SU-DHL-6 (cell line): ENCODE results near the gene PSMB3.

Experiments
- EZH2phosphoT487 ChIP-seq: fragments of 200-600 bp; sonication (generic), shearing (Covaris generic); conservative IDR thresholded peaks from 2 replicates; pipeline ENCODE4 v1.6.1; 2018; ENCODE audit warnings: mild to moderate bottlenecking, antibody characterized with exemption, low read length, moderate library complexity, mixed read lengths
- TF ChIP-seq, protein P1 (sequence below): fragments of 200-600 bp; sonication (generic); IDR thresholded peaks from one replicate; pipeline ENCODE4 v1.5.1; 2017; ENCODE audit warnings: antibody characterized with exemption, mild to moderate bottlenecking, low read length, moderate library complexity; ENCODE audit not compliant: insufficient read depth, poor library complexity, severe bottlenecking

DNA sequence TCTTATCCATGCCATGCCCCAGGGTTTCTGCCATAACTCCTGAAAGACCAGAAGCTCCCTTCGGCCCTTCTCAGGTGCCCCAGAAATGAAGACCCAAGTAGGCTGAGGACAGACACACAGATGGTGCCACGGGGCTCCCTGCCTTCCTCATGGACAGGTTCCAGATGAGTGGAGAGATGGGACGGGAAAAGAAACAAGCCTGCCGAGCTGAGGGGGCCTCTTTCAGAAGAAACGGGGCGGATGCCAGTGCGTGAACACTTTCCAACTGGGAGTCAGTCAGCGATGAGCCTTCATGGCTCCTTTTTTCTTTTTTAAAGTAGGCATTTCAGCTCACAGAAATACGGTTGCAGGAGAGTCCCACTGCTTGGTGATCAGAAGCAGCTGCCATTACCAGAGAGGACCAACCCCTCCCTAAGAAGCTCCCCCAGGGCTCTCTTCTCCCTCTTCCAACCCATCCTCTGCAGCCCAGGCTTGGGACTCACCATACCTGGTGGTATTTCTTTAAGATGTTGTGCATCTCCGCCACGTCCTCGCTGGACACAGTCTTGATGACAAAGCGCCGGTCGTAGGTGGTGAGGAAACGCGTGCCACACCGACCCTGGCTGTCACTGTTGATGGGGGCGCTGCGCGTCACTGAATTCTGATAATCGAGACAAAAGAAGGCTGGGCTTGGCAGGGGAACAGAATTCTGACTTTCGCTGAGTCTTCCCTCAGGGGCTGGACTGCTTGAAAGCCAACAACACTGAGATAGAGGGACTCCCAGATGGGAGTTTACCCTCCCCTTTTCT, 27.6 kb downstream of the PSMB3 start:
- TF ChIP-seq, protein P1, sequence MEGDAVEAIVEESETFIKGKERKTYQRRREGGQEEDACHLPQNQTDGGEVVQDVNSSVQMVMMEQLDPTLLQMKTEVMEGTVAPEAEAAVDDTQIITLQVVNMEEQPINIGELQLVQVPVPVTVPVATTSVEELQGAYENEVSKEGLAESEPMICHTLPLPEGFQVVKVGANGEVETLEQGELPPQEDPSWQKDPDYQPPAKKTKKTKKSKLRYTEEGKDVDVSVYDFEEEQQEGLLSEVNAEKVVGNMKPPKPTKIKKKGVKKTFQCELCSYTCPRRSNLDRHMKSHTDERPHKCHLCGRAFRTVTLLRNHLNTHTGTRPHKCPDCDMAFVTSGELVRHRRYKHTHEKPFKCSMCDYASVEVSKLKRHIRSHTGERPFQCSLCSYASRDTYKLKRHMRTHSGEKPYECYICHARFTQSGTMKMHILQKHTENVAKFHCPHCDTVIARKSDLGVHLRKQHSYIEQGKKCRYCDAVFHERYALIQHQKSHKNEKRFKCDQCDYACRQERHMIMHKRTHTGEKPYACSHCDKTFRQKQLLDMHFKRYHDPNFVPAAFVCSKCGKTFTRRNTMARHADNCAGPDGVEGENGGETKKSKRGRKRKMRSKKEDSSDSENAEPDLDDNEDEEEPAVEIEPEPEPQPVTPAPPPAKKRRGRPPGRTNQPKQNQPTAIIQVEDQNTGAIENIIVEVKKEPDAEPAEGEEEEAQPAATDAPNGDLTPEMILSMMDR = no peak
- no peak for TF ChIP-seq EZH2phosphoT487
